ENCODE results near the gene GCKR. TPM values are rescaled to one million over a fixed set of nuclear protein-coding genes. Genes with fewer than 3 reads are reported as not detected.

The GCKR gene, protein sequence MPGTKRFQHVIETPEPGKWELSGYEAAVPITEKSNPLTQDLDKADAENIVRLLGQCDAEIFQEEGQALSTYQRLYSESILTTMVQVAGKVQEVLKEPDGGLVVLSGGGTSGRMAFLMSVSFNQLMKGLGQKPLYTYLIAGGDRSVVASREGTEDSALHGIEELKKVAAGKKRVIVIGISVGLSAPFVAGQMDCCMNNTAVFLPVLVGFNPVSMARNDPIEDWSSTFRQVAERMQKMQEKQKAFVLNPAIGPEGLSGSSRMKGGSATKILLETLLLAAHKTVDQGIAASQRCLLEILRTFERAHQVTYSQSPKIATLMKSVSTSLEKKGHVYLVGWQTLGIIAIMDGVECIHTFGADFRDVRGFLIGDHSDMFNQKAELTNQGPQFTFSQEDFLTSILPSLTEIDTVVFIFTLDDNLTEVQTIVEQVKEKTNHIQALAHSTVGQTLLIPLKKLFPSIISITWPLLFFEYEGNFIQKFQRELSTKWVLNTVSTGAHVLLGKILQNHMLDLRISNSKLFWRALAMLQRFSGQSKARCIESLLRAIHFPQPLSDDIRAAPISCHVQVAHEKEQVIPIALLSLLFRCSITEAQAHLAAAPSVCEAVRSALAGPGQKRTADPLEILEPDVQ
- polyA plus RNA-seq: 1 to 10 TPM in 2 of 3 donors, not detected in 1; 3.0 to 5.7 TPM

DNA sequence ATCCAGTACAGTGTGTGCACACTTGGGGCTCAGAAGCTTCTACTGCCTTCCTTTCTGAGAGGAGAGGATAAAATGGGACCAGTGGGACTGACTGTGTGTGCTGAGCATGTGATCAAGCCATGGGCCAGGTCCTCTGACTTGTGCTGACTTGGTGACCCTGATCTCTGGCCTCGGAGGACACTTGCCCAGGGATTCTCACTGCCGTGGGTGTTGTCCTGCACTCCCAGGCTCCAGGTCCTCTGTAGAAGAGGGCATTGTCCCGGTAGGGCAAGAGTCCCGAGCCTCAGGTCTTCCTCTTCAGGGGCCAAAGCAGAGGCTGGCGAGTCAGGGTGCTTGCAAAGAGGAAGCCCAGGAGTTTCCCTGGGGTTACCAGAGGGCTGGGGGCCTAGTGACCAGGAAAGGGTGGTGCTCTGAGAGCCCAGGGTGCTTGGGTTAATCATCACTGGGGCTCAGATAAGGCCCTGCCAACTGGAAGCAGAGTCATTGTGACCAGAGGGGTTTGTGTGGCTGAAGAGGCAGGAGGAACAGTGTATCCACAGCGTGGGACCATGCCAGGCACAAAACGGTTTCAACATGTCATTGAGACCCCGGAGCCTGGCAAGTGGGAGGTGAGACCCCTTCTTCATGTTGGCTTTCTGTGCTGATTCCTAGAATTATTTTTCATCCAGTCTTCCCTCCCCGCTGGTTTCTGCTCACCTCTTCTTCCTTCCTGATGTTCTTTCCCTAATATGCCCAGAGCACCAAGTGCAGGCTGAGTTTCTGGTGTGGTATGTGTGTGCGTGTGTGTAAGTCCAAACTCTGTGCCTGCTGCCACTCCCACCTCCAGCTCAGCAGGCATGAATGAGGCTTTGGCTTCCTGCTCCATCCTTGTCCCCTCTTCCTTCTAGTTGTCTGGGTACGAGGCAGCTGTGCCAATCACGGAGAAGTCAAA is at the start of gene GCKR:
TSS of gene GCKR (plus strand) at position 483 of the 931 bp plus-strand sequence. CDS start at position 549, 66 bp downstream.
- H3K27ac ChIP-seq (ENCODE audit: low read depth, low read length): no peak within 1 kb of the TSS
- WGBS, 3 donors: 44 to 75% (median 71%) methylated on average over 12 of the region's 12 CpGs

DNA sequence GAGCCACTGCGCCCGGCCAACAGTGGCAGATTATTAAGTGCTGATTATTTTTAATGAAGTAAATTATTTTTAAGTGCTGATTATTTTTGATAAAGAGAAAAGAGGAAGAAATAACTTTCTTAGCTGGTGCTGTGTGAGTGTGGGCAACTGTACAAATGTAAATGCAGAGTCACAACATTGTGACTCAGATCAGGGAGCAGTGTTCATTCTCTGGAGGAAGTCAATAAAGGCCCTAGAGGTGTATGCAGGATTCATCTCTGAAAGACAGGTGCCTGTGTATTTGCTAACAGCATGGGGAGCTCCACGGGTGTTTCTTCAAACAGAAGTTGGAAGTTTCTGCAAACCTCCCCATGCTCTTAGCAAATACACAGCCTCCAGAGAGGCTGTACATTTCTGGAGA is 48.3 kb upstream of the GCKR start:
- no peak overlapping the region for H3K27ac ChIP-seq (ENCODE audit: low read depth, low read length)
- 61 to 86% (median 65%) methylated on average over 3 of the region's 3 CpGs for WGBS, 3 donors

DNA sequence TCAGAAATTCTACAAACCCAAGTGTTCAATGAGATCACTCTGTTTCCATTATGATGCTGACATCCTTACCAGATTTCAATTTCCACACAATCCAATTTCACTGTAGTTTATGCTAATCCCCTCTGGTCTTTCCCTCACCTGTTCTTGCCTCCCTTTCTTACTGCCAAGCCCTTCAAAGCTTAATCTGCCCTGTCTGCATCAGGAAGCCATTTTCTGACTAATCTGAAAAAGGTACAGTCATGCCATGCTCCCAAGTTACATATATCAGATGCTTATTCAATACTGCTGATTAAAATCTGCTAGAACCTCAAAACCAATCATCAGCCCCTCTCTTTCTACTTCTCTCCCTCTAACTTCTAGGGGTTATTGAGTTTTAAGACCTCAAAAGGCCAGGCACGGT is 45.5 kb upstream of the GCKR start:
- WGBS, 3 donors: 37 to 100% (median 40%) methylated on average over 1 of the region's 1 CpG
- H3K27ac ChIP-seq (ENCODE audit: low read depth, low read length): no peak overlapping the region

DNA sequence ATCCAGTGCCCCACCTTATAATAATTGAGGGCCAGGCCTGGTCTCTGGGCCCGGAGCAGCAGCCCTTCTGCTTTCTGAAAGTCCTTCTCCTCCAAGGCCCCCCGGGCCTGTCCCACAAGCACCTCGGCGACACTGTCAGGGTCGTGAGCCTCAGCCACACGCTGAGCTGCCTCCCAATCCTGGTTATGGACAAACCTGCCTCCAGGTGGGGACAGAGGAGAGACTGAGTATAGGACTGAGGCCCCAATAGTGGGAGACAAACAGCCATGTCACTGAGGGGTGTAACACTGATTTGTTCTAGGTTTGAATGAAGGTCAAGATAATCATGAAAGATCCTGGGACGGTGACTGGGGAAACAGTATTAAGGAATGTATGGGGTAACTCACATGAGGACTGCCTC is 42.7 kb upstream of the GCKR start:
- no peak overlapping the region for H3K27ac ChIP-seq (ENCODE audit: low read depth, low read length)
- 86 to 92% (median 92%) methylated on average over 7 of the region's 7 CpGs for WGBS, 3 donors

DNA sequence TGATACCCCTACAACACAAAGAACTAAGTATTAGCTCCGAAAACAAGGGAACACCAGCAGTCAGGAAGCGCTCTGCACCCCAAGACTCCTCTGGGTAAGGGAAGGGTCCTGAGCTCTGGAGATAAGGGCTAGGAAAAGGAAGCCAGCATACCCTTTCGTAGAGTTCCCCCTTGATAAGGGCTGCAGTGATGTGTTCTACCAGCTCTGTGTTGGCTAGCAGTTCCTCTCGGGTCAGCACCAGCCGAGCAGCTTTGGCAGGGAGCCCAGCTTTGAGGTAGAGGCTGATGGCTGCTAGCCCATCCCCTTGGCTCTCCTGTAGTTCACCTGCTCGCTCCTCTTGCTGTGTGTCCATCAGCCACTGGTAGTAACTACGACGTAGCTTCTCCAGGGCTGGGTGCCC is 35.5 kb upstream of the GCKR start:
- WGBS, 3 donors: 65 to 78% (median 73%) methylated on average over 8 of the region's 8 CpGs
- no peak overlapping the region for H3K27ac ChIP-seq (ENCODE audit: low read depth, low read length)

DNA sequence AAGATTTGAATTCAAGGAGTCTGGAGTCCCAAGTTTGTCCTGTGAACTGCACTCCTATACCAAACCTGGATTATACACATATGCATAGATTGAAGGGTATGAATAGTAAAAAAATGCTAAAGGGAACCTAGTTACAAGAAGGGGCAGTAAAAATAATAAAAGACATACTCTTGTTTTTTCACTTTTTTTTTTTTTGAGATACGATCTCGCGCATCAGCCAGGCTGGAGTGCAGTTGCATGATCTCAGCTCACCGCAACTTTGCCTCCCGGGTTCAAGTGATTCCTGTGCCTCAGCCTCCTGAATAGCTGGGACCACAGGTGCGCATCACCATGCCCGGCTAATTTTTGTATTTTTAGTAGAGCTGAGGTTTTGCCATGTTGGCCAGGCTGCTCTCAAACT is 32.2 kb upstream of the GCKR start:
- H3K27ac ChIP-seq (ENCODE audit: low read depth, low read length): no peak overlapping the region
- 95 to 97% (median 96%) methylated on average over 7 of the region's 7 CpGs for WGBS, 3 donors

DNA sequence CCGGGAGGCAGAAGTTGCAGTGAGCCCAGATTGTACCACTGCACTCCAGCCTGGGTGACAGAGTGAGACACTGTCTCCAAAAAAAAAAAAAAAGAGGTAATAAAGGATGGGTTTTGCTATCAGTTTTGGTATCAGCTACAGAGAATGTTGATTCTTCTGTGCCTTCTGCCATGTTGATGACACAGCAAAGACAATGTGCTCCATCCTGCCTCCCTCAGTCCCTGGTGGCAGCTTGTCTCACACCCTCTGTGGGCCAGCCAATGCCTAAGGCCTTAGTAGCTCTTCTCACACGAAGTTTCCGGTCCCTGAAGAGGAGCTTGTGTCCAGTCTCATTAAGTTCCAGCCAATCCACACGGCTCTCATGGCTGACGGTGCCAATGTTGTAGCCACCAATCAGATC is 24.7 kb upstream of the GCKR start:
- no peak overlapping the region for H3K27ac ChIP-seq (ENCODE audit: low read depth, low read length)
- WGBS, 3 donors: 85 to 94% (median 92%) methylated on average over 5 of the region's 5 CpGs

DNA sequence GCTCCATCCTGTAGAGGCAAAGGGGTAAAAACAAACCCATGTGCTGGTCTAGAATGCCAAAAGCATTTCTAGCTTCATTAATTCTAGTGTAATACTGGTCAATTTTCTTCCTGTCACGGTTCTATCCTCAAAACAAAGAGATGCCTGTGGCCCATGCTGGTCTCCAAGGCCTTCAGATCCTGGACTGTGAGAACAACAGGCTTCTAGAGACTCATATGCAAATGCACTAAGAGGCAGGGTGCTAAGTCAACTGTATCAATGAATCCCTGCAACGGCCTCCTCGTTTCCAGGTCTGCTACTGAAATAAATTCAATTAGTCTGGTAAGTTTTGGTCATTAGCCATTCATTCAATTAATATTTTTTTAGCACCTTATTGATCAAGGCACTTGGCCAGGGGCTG is 11.1 kb upstream of the GCKR start:
- WGBS, 3 donors: 60 to 79% (median 72%) methylated on average over 3 of the region's 3 CpGs

DNA sequence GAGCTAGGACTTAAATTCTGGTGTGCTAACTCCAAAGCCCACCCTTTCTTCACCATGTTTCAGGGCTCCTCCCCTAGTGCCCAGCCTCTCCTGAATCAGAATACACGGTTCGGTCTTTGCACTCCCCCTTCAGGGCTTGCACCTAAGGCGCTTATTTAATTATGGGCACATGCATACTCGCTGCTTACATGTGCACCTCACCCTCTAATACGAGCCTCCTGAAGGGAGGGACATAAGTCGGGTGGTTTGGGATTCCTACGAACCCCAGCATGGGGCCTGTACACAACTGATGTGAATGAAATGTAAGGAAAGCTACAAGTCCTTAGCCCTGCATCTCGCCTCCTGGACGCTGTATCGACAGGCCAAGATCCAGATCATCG is 7.5 kb upstream of the GCKR start:
- H3K27ac ChIP-seq (ENCODE audit: low read depth, low read length): no peak overlapping the region
- 2 to 5% (median 4%) methylated on average over 11 of the region's 11 CpGs for WGBS, 3 donors

More for the DNA sequence above, 11.1 kb upstream of the GCKR start:
- H3K27ac ChIP-seq (ENCODE audit: low read depth, low read length): no peak overlapping the region

DNA sequence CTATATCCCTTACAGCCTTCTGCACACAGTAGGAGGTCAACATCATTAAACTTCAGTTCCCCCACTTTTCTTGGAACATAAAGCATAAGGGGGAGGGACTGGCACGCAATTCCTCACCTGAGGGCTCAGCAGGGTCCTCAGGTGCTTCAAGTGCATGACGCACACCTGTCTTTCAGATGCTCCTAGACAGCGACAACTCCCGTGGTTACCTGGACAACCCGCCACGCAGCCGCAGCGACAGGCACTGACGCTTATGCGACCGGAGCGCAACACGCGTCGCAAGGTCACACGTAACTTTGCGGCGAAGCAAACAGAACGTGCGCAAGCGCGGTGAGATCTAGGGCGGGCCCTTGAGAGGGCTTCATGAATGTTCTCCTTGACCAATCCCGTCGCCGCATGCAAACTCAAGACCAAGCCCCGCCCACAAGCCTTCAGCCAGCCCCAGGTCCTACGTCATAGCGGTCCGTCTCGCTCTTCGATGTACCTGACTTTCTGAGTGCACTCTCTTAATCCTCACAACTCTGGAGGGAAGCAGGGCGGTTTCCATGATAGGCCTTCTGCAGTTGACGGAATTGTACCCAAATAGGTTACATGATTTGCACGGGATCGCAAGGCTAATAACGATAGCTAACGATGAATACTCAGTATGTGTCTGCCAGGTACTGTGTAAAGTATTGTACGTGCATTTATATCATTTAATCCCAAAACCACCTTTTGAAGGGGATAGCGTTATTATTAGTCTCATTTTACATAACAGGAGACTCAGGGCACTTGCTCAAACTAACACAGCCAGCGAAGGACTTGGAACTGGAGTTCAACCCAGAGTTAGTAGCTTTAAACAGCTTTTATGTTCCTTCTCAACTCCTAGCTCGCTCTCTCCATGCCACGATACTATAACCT is 6.9 kb upstream of the GCKR start, which contains the start of gene IFT172:
TSS of gene IFT172 (minus strand) at position 246 of the 900 bp plus-strand sequence. CDS start at position 156, 90 bp downstream.
- H3K27ac ChIP-seq (ENCODE audit: low read depth, low read length): no peak within 1 kb of the TSS
- 7% methylated on average over 43 of the region's 43 CpGs for WGBS, 3 donors

DNA sequence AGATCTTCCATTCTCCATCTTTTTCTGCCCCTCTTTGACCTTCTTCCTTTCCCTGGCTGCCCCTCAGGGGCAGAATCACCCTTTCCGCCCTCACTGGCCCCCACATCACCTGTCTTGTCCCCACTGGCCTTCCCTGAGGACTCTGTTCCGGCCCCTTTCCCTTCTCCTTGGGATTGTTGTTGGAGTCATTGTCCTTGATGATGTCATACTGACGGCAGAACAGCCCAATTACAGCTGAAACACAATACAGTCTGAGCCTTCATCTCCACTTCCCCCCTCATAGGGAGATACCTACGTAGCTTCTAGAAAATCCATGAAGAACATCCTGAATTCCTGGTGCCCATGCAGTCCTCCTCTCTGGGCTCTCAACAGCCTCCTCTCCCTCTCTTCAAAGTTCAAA is 4.1 kb upstream of the GCKR start:
- H3K27ac ChIP-seq (ENCODE audit: low read depth, low read length): no peak overlapping the region

DNA sequence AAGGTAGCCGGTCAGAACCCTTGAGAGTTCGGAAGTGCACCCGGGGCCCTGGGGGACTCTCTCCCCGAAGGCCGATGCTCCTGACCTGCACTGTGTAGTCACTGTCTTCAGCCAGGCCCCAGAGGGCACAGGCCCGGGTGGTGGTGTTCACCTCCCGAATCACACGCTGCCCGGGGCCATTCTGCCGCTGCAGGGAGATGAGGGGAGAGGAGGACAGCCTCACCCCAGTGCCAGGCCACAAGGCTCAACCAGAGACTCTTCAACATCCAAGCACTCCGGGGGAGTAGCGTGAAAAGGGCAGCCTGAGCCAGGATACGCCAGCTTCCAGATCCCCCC is 2.7 kb upstream of the GCKR start:
- H3K27ac ChIP-seq (ENCODE audit: low read depth, low read length): no peak overlapping the region
- WGBS, 3 donors: 82 to 88% (median 83%) methylated on average over 13 of the region's 13 CpGs

More for the DNA sequence above, 4.1 kb upstream of the GCKR start:
- 86 to 92% (median 91%) methylated on average over 4 of the region's 4 CpGs for WGBS, 3 donors

DNA sequence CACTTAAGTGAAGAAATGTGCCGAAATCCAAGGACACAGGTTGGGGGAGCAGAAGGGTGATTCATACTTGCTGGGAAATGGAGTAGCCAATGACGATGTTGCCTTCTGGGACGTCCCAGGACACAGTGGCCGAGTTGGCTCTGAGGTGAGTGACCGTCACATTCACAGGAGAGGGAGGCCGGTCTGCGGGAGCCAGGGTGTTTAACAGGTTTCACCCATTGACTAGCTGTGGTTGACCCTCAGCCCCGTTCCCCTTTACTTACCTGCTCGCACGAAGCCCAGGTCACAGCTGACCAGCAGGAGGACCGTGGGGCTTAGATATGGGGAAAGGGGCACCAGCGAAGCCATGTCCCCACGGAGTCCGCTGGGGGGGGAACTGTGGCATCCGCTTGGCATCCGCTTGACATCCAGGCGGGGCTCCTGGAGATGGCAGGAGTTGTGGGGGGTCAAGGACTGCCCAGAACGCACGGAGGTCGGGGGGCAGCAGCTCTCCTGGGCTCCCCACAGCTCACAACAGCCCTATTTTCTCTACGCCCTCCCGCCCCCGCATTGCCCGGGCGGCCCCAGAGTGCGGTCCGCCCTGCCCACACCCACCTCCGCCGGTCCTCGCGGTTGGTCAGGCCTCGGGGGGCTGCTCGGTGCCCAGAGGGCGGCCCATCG is 2.2 kb upstream of the GCKR start:
- 16 to 24% (median 21%) methylated on average over 35 of the region's 35 CpGs for WGBS, 3 donors
- no peak overlapping the region for H3K27ac ChIP-seq (ENCODE audit: low read depth, low read length)

DNA sequence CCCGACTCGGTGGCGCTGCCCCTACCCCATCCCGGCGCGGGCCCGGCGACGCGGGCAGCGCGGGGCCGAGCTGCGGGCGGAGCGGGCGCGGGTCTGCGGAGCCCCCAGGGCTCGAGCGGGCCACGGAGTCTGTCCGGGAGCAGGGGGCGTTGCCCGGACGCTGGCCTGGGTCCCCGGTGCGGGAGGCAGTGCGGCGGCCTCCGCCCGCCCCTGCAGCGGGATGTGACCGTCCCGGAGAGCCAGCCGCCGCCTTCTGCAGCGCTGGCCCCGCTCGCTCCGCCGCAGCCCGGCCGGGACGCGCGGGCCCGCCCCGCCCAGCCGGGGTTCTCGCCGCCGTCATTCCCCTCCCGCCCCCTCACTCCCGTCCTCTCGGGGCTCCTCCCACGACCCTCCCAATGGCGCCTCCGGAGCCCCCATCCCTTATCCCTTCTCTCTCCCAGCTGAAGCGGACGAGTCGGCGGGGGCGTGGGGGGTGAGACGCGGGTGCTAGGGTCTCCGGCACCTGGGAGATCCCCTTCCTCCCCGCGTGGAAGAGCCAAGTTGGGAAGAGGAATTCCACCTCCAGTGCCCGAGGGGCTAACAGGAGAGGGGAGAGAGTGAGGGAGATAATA is 1.6 kb upstream of the GCKR start, which contains the start of gene FNDC4:
TSS of gene FNDC4 (minus strand) at position 257 of the 611 bp plus-strand sequence. CDS start 521 bp downstream, outside the sequence.
- WGBS, 3 donors: 0 to 2% (median 1%) methylated on average over 48 to 70 of the region's 70 CpGs
- H3K27ac ChIP-seq (ENCODE audit: low read depth, low read length): no peak within 1 kb of the TSS

DNA sequence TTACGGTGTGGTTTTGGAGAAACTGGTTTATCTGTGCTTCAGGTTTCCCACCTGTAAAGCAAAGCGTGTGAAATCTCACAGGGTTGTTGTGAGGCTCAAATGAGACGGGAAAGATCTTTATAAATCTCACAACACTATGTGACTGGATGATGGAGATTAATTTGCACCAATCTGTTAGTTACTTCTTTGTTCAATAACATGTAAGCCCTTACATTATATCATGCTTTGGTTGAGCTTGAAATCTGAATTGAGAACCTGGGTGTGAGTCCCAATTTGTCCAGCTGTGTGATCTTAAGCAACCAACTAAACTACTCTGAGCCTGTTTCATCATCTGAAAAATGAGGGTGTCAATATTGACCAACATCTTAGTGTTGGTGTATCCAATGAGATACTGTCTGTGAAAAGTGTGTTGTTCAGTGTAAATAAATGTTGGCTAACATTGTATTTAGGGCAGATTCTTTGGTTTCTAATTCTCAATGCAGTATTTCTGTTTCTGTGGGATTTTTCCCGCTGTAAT is 741 bp upstream of the GCKR start:
- WGBS, 3 donors: 53 to 80% (median 72%) methylated on average over 4 of the region's 4 CpGs
- H3K27ac ChIP-seq (ENCODE audit: low read depth, low read length): no peak overlapping the region

DNA sequence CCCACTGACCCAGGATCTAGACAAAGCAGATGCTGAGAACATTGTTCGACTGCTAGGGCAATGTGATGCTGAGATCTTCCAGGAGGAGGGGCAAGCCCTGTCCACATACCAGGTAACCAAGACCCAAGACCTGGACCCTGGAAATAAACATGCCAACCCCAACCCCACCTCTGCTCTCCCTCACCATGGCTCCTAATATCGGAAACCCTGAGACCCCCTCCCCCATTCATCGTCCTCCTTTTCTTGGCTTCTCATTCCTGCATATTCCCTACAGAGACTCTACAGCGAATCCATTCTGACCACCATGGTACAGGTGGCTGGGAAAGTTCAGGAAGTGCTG is 619 bp downstream of the GCKR start:
- 68 to 74% (median 69%) methylated on average over 4 of the region's 4 CpGs for WGBS, 3 donors

DNA sequence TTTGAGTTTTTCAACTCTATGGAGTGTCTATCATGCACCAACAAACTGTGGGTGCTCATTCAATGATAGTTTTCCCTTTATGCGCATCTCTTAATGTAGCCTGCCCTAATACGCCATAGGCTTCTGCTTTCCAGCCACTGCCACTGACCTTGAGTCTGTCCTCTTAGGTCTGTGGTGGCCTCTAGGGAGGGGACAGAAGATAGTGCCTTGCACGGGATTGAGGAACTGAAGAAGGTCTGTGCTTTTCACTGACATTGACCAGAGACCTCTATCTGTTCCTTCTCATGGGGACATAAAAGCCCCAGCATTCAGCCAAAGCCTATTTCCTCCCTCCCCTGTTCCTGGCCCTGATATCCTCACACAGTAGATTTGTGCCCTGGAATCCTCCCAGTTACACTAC is 2.3 kb downstream of the GCKR start:
- 74 to 84% (median 81%) methylated on average over 3 of the region's 3 CpGs for WGBS, 3 donors
- H3K27ac ChIP-seq (ENCODE audit: low read depth, low read length): no peak overlapping the region

More for the DNA sequence above, 619 bp downstream of the GCKR start:
- no peak overlapping the region for H3K27ac ChIP-seq (ENCODE audit: low read depth, low read length)

Data from adipose tissue (tissue), 3 donors.